Lung (tissue), 12 donors: ENCODE data around the gene AIP. TPM values are rescaled to one million over a fixed set of nuclear protein-coding genes. Genes with fewer than 3 reads are reported as not detected.

Source experiments
- ATAC-seq: fragments of 200-7000 bp; cut with Tn5 transposase; one replicate; pipeline ENCODE4 v1.9.1; 2020; ENCODE audit warnings: moderate number of reproducible peaks; ENCODE audit not compliant: insufficient read depth, low FRiP score
- DNase-seq, 3 donors: peaks; one replicate each; pipeline ENCODE4 v3.0.0-alpha.2; 2013 to 2017
- H3K27ac ChIP-seq, 2 donors: one replicate each; pipeline ENCODE4 v1.5.1; 2013; ENCODE audit warnings: mild to moderate bottlenecking in 2 of 2, moderate library complexity in 2 of 2, control low read depth in 1 of 2, inconsistent platforms in 1 of 2, low read depth in 1 of 2, low read length in 1 of 2
- H3K27me3 ChIP-seq, 3 donors: one replicate each; pipeline ENCODE4 v1.5.1; 2013; ENCODE audit warnings: low read length in 2 of 3; ENCODE audit not compliant: control insufficient read depth in 3 of 3, insufficient read depth in 3 of 3
- H3K36me3 ChIP-seq, 4 donors: one replicate each; pipeline ENCODE4 v1.5.1; 2013; ENCODE audit warnings: low read length in 4 of 4, mild to moderate bottlenecking in 1 of 4, moderate library complexity in 1 of 4; ENCODE audit not compliant: control insufficient read depth in 4 of 4, insufficient read depth in 4 of 4
- H3K4me1 ChIP-seq, 5 donors: one replicate each; pipeline ENCODE4 v1.5.1; 2013; ENCODE audit warnings: low read length in 5 of 5, mild to moderate bottlenecking in 2 of 5, moderate library complexity in 1 of 5; ENCODE audit not compliant: control insufficient read depth in 5 of 5, insufficient read depth in 5 of 5
- H3K4me3 ChIP-seq: one replicate; pipeline ENCODE4 v1.5.1; 2013; ENCODE audit warnings: mild to moderate bottlenecking, control low read depth, moderate library complexity
- H3K9ac ChIP-seq, 2 donors: one replicate each; pipeline ENCODE4 v1.5.1; 2013; ENCODE audit warnings: low read length in 2 of 2, control low read depth in 1 of 2; ENCODE audit not compliant: insufficient read depth in 1 of 2
- H3K9me3 ChIP-seq, 4 donors: one replicate each; pipeline ENCODE4 v1.5.1; 2013; ENCODE audit warnings: low read length in 3 of 4, mild to moderate bottlenecking in 1 of 4, moderate library complexity in 1 of 4; ENCODE audit not compliant: control insufficient read depth in 4 of 4, insufficient read depth in 3 of 4
- CTCF ChIP-seq: IDR thresholded peaks from 2 replicates; pipeline ENCODE4 v1.5.1; 2012; ENCODE audit warnings: mild to moderate bottlenecking; ENCODE audit errors: control extremely low read depth, extremely low read depth
- WGBS, 2 donors: extraction: QIAGEN DNeasy Blood & Tissue Kit; methylation state at CpG; one replicate each; pipeline ENCODE4 v1.1.7; 2013; 5-methylcytosine and 5-hydroxymethylcytosine counted together
- polyA plus RNA-seq, 2 donors: library from polyadenylated mRNA; stranded (reverse); fragments of 200-250 nt; gene quantifications; one replicate each; pipeline ENCODE4 v1.2.1, GENCODE V29; 2013
- total RNA-seq, 2 donors: library from RNA; depleted of rRNA in 1 of 2; stranded (reverse); fragments of >200 nt in 1 of 2; gene quantifications; one replicate each; pipeline ENCODE4 v1.2.1, GENCODE V29; 2014 to 2021
- donor health status: control.
- donor health status: control.
- donor health status: Bipolar disorder and iron deficiency.
- donor health status: healthy.
- donor health status: DM: yes; HTN: yes; CAD: no.

The AIP gene
- total and polyA plus RNA-seq, 4 donors, result 60.0 to 126 (median 73.8) TPM

DNA sequence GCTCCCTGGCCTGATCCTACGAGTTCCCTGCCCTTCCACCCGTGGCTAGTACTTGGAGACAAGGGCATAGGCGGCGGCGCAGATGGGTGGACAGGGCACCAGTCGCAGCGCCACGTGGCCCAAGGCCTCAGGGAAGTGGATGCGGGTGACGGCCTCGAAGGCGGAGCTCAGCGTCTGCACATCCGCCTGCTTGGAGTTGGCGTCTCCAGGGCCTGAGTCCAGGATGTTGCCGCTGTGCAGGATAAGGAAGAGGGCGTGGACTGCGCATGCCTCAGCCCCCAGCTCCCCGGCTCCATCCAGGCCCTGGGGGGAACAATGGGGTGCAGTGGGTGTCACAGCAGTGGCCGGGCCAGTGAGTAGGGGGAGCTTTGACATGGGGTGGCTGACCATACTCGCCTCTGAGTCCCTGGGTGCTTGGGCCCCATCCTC is 15.7 kb downstream of the AIP start:
- ATAC-seq, result no peak
- no peak overlapping the region for H3K9ac ChIP-seq
- H3K36me3 ChIP-seq, result peaks cover 3 to 43% (median 13%) of the 10 kb centered on the region in 4 donors
- H3K4me3 ChIP-seq, result no peak overlapping the region
- TF ChIP-seq CTCF, result no peak
- no peaks in the 10 kb centered on the region for H3K27me3 ChIP-seq
- WGBS, 2 donors, result 72 to 90% methylated on average over 21 of the region's 21 CpGs
- peaks cover 0 to 4% (median 2%) of the 10 kb centered on the region in 5 donors for H3K4me1 ChIP-seq
- peaks cover 0 to 3% (median 0%) of the 10 kb centered on the region in 4 donors for H3K9me3 ChIP-seq
- H3K27ac ChIP-seq, result no peak overlapping the region
- peak in 1 of 3 donors; percentile 24 for DNase-seq

- no peak for DNase-seq
- H3K4me1 ChIP-seq, result peaks cover 0 to 11% (median 6%) of the 10 kb centered on the region in 5 donors
These were observed 17.1 kb downstream of the AIP start for GRCh38 chr11:67499808-67500483.

DNA sequence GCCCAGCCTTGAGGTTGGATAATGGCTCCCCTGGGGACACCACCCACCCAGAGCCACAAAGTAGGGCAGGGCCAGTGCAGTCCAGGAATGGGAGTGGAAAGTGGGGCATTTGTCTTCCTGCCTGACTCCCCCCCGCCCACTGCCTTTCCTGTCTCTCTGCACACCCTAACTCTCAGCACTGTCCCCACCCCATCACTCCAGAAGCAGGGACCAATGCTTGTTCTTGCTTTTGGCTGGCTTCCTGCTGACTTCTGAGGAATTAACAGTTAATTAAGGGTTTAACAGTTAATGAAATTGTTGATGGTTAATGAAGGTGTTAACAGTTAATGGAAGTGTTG is 17.6 kb downstream of the AIP start:
- Histone ChIP-seq H3K4me3 (no peak overlapping the region), H3K27me3 (no peaks in the 10 kb centered on the region), H3K9ac (no peak overlapping the region), H3K27ac (no peak overlapping the region), H3K36me3 (peaks cover 3 to 32% (median 8%) of the 10 kb centered on the region in 4 donors), H3K9me3 (peaks cover 0 to 3% (median 0%) of the 10 kb centered on the region in 4 donors), H3K4me1 (peaks cover 0 to 13% (median 6%) of the 10 kb centered on the region in 5 donors)
- TF ChIP-seq CTCF, result no peak
- WGBS, 2 donors, result 85 to 91% methylated on average over 1 of the region's 1 CpG
- ATAC-seq, result no peak
- no peak for DNase-seq

More at GRCh38 chr11:67499808-67500483, 17.1 kb downstream of the AIP start:
- Histone ChIP-seq H3K36me3 (peaks cover 3 to 36% (median 11%) of the 10 kb centered on the region in 4 donors), H3K4me3 (no peak overlapping the region), H3K9me3 (peaks cover 0 to 3% (median 0%) of the 10 kb centered on the region in 4 donors), H3K9ac (no peak overlapping the region), H3K27ac (no peak overlapping the region), H3K27me3 (no peaks in the 10 kb centered on the region)
- ATAC-seq, result no peak
- no peak for TF ChIP-seq CTCF
- 94 to 98% methylated on average over 26 of the region's 26 CpGs for WGBS, 2 donors
